Progenitor cell of endocrine pancreas (in vitro differentiated cells): ENCODE results near the gene PPP2R2D. TPM values are rescaled to one million over a fixed set of nuclear protein-coding genes. Genes with fewer than 3 reads are reported as not detected.

Source experiments
- DNase-seq: peaks from one replicate; pipeline ENCODE4 v3.0.0; 2021; ENCODE audit warnings: low spot score; ENCODE audit not compliant: unreplicated experiment
- H3K27ac Mint-ChIP-seq: 2 replicates; pipeline ENCODE4 v1.8.0; 2021; ENCODE audit warnings: mild to moderate bottlenecking, moderate library complexity, mixed read lengths
- H3K27me3 Mint-ChIP-seq: 2 replicates; pipeline ENCODE4 v1.8.0; 2021; ENCODE audit warnings: mixed read lengths
- H3K36me3 Mint-ChIP-seq: 2 replicates; pipeline ENCODE4 v1.8.0; 2022; ENCODE audit warnings: mixed read lengths; ENCODE audit not compliant: insufficient read depth
- H3K4me1 Mint-ChIP-seq: 2 replicates; pipeline ENCODE4 v1.8.0; 2021; ENCODE audit warnings: low read depth, mixed read lengths
- H3K4me3 Mint-ChIP-seq: 2 replicates; pipeline ENCODE4 v1.8.0; 2021; ENCODE audit warnings: low read depth, mild to moderate bottlenecking, moderate library complexity, mixed read lengths
- H3K9me3 Mint-ChIP-seq: 2 replicates; pipeline ENCODE4 v1.8.0; 2021; ENCODE audit warnings: low read depth, mixed read lengths
- CTCF ChIP-seq: fragments of 200-600 bp; sonication (generic); IDR thresholded peaks from one replicate; pipeline ENCODE4 v1.5.0; 2021; ENCODE audit warnings: antibody characterized with exemption, mild to moderate bottlenecking; ENCODE audit not compliant: unreplicated experiment
- total RNA-seq: library from RNA; stranded (reverse); gene quantifications from 2 replicates; pipeline ENCODE4 v1.2.1, GENCODE V29; 2021

Gene PPP2R2D
- total RNA-seq, 1 donor from 2014 or later, result 43.6 TPM

GRCh38 chr10:131886237-131886636, 14.6 kb upstream of the PPP2R2D start:
- peaks cover 6% of the 10 kb centered on the region for H3K4me1 Mint-ChIP-seq
- H3K27ac Mint-ChIP-seq, result peak overlapping the region; percentile 40
- H3K27me3 Mint-ChIP-seq, result peaks cover 7% of the 10 kb centered on the region
- TF ChIP-seq CTCF, result no peak
- no peak overlapping the region for H3K4me3 Mint-ChIP-seq
- no peaks in the 10 kb centered on the region for H3K9me3 Mint-ChIP-seq
- H3K36me3 Mint-ChIP-seq, result no peaks in the 10 kb centered on the region
- no peak for DNase-seq

DNA sequence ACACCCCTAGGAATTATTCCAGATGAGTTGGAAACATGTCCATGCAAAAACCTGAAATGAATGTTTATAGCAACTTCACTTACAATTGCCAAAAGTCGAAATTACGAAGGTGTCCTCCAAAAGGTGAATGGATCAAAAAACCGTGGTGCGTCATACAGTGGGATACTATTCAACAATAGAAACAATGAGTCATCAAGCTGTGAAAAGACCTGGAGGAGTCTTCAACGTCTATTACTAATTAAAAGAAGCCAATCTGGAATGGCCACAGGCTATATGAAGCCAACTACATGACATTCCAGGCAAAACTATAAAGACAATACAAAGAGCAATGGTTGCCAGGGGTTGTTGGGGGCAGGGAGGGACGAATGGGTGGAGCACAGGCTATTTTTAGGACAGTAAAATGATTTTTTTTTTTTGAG, 12.6 kb upstream of the PPP2R2D start:
- Mint-ChIP-seq H3K27ac (no peak overlapping the region), H3K4me1 (peaks cover 6% of the 10 kb centered on the region), H3K4me3 (no peak overlapping the region), H3K36me3 (no peaks in the 10 kb centered on the region), H3K27me3 (peaks cover 23% of the 10 kb centered on the region), H3K9me3 (no peaks in the 10 kb centered on the region)
- no peak for DNase-seq
- no peak for TF ChIP-seq CTCF

- DNase-seq, result no peak
- no peaks in the 10 kb centered on the region for H3K36me3 Mint-ChIP-seq
- no peaks in the 10 kb centered on the region for H3K9me3 Mint-ChIP-seq
- H3K27me3 Mint-ChIP-seq, result peaks cover 28% of the 10 kb centered on the region
- peaks cover 6% of the 10 kb centered on the region for H3K4me1 Mint-ChIP-seq
- H3K27ac Mint-ChIP-seq, result peak overlapping the region; percentile 39
- no peak overlapping the region for H3K4me3 Mint-ChIP-seq
- no peak for TF ChIP-seq CTCF
These were observed 11.1 kb upstream of the PPP2R2D start for GRCh38 chr10:131889755-131890154.

DNA sequence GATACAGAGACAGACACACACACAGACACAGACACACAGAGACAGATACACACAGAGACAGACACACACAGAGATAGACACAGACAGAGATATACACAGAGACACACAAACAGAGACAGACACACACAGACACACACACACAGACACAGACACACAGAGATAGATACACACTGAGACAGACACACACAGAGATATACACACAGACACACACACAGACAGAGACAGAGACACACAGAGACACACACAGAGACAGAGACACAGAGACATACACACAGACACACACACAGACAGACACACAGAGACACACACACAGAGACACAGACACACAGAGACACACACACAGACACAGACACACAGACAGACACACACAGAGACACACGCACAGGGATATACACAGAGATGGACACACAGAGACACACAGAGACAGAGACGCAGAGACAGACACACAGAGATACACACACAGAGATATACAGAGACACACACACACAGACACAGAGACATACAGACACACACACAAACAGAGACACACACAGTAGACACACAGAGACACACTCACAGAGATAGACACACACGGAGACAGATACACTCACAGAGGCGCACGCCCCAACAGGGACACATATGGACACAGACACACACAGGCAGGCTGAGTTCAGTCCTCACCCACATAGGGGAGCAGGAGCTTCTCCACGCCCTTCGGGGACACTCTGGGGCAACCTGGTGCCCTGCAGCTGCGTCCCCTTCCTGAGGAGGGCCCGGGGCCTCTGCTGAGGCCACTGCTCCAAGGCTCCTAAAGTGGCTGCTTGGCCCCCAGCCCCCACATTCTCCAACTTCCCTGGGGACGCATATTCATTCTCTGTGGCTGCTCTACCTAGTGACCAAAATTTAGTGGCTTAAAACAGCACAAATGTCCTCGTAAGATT, 10.3 kb upstream of the PPP2R2D start:
- Mint-ChIP-seq H3K4me3 (no peak overlapping the region), H3K27ac (no peak overlapping the region), H3K36me3 (no peaks in the 10 kb centered on the region), H3K27me3 (peaks cover 28% of the 10 kb centered on the region), H3K9me3 (no peaks in the 10 kb centered on the region), H3K4me1 (peaks cover 5% of the 10 kb centered on the region)
- no peak for TF ChIP-seq CTCF
- DNase-seq, result no peak

DNA sequence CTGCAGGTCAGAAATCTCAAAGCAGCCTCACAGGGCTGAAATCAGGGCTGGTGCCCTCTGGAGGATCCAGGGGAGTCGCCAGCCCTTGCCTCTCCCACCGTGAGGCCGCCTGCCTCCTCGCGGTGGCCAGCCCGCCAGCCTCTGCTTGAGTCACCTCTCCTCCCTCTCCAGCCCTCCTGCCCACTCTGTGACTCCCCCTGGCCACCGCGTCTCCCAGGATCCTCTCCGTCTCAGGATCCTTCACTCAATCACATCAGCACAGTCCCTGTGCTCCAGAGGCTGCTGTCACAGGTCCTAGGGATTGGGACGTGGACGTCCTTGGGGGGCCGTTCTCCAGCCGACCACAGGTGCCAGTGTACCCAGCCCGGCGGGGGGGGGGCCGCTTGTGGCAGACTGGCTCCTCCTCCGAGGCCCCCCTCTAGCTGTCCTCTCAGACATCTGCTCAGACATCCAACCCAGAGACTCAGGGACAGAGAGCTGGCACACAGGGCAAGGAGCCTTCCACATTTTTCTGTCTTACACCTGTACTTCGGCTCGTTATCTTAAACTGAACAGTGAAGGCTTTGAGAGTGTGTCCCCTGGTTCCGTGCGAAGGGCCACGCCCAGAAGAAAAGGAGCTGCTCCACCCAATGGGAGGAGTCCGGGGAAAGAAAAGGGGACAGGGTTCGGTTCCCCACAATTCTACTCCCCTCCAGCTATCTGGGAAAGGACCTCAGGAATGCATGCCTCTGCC, 9.4 kb upstream of the PPP2R2D start:
- H3K27me3 Mint-ChIP-seq, result peaks cover 28% of the 10 kb centered on the region
- H3K27ac Mint-ChIP-seq, result no peak overlapping the region
- TF ChIP-seq CTCF, result peak; percentile 40
- H3K4me3 Mint-ChIP-seq, result no peak overlapping the region
- no peak for DNase-seq
- H3K4me1 Mint-ChIP-seq, result no peaks in the 10 kb centered on the region
- no peaks in the 10 kb centered on the region for H3K9me3 Mint-ChIP-seq
- H3K36me3 Mint-ChIP-seq, result no peaks in the 10 kb centered on the region
